ENCODE data around the gene PDSS2. TPM values are rescaled to one million over a fixed set of nuclear protein-coding genes. Genes with fewer than 3 reads are reported as not detected.

The PDSS2 gene
- total and polyA plus RNA-seq, 4 donors, result 10.5 to 20.9 (median 16.0) TPM

DNA sequence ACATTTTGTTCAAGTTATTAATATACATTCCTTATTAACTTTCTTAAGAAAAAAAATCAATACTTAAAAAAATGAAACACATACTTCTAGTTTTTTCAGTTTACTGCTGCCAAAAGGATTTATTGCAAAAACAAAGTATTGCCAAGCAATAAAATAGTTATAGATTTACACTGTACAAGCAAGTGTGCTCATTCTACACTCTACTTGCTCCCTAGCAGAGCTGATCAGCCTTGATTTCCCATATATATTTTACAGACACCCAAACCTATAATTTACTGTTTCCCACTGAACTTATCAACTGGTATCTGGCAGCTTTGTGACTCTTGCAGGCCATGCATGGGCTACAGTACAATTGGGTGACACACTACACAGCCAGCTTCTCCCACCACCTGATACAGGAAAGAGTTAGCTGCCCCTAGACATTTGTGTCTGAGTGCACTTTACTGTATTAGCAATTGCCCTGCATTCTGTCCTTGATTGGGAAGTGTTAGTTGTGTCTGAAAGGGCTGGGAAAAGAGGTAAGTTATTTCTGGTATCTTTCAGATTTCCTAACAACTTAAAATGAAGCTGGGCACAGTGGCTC, 188.1 kb downstream of the PDSS2 start:
- peaks cover 0 to 2% (median 0%) of the 10 kb centered on the region in 4 donors for H3K36me3 ChIP-seq (ENCODE audit: control insufficient read depth in 4 of 4, insufficient read depth in 3 of 4, low read depth in 1 of 4, low read length in 3 of 4)
- H3K4me1 ChIP-seq (ENCODE audit: control insufficient read depth in 4 of 4, insufficient read depth in 4 of 4, low read length in 3 of 4), result peaks cover 4 to 8% (median 5%) of the 10 kb centered on the region in 4 donors
- no peak overlapping the region for H3K9ac ChIP-seq (ENCODE audit: low read depth in 1 of 2, low read length in 2 of 2)
- H3K4me3 ChIP-seq (ENCODE audit: low read depth in 1 of 3, low read length in 3 of 3), result no peak overlapping the region
- DNase-seq (ENCODE audit: low spot score), result no peak
- no peak for TF ChIP-seq RAD21 (IDR thresholded peaks at IDR 0.05)
- no peak for TF ChIP-seq FOXA1 (IDR thresholded peaks at IDR 0.05)
- TF ChIP-seq HNF4A (conservative IDR thresholded peaks at IDR 0.05), result no peak
- TF ChIP-seq REST (IDR thresholded peaks at IDR 0.05), result no peak
- TF ChIP-seq, protein P1, sequence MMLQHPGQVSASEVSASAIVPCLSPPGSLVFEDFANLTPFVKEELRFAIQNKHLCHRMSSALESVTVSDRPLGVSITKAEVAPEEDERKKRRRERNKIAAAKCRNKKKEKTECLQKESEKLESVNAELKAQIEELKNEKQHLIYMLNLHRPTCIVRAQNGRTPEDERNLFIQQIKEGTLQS (IDR thresholded peaks at IDR 0.05), result no peak
- no peak overlapping the region for H3K27ac ChIP-seq (ENCODE audit: low read depth in 1 of 2, low read length in 2 of 2)
- no peaks in the 10 kb centered on the region for H3K27me3 ChIP-seq (ENCODE audit: control insufficient read depth in 4 of 4, insufficient read depth in 4 of 4, low read length in 3 of 4)
- H3K9me3 ChIP-seq (ENCODE audit: control insufficient read depth in 4 of 4, low read length in 3 of 4), result no peaks in the 10 kb centered on the region

GRCh38 chr6:107267634-107268033, 191.7 kb downstream of the PDSS2 start:
- H3K36me3 ChIP-seq (ENCODE audit: control insufficient read depth in 4 of 4, insufficient read depth in 3 of 4, low read depth in 1 of 4, low read length in 3 of 4), result peaks cover 0 to 2% (median 0%) of the 10 kb centered on the region in 4 donors
- peaks cover 7 to 11% (median 7%) of the 10 kb centered on the region in 4 donors for H3K4me1 ChIP-seq (ENCODE audit: control insufficient read depth in 4 of 4, insufficient read depth in 4 of 4, low read length in 3 of 4)
- no peak overlapping the region for H3K4me3 ChIP-seq (ENCODE audit: low read depth in 1 of 3, low read length in 3 of 3)
- DNase-seq (ENCODE audit: low spot score), result no peak
- TF ChIP-seq GABPA (IDR thresholded peaks at IDR 0.05 in 1 of 2, conservative IDR thresholded peaks at IDR 0.05 in 1 of 2) (no peak), RAD21 (IDR thresholded peaks at IDR 0.05) (no peak), TAF1 (conservative IDR thresholded peaks at IDR 0.05) (no peak), SP1 (IDR thresholded peaks at IDR 0.05) (no peak), EGR1 (IDR thresholded peaks at IDR 0.05; ENCODE audit: low read depth in 2 of 2) (no peak)
- H3K9ac ChIP-seq (ENCODE audit: low read depth in 1 of 2, low read length in 2 of 2), result no peak overlapping the region
- WGBS, result 99% methylated on average over 1 of the region's 1 CpG
- H3K27me3 ChIP-seq (ENCODE audit: control insufficient read depth in 4 of 4, insufficient read depth in 4 of 4, low read length in 3 of 4), result no peaks in the 10 kb centered on the region
- no peak overlapping the region for H3K27ac ChIP-seq (ENCODE audit: low read depth in 1 of 2, low read length in 2 of 2)
- H3K9me3 ChIP-seq (ENCODE audit: control insufficient read depth in 4 of 4, low read length in 3 of 4), result no peaks in the 10 kb centered on the region

DNA sequence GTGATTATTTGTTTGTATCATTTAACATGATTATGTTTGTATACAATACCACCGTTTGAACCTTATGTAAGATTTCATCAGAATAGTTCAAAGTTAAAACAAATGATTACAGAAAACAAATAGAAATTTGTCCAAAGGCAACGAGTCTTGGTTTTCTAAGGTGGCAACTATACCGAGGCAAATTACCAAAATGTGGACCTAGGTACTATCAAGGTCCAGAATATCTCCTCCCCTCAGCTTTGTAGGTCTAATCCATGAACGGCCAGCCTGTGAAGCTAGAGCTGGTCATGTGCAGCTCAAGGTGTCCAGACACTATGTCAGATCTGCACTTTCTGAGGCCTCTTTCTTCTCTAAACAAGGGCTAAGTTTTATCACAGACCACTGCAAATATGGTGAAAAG, 192.4 kb downstream of the PDSS2 start:
- Histone ChIP-seq H3K27me3 (ENCODE audit: control insufficient read depth in 4 of 4, insufficient read depth in 4 of 4, low read length in 3 of 4) (no peaks in the 10 kb centered on the region), H3K36me3 (ENCODE audit: control insufficient read depth in 4 of 4, insufficient read depth in 3 of 4, low read depth in 1 of 4, low read length in 3 of 4) (peaks cover 0 to 2% (median 0%) of the 10 kb centered on the region in 4 donors), H3K9me3 (ENCODE audit: control insufficient read depth in 4 of 4, low read length in 3 of 4) (no peaks in the 10 kb centered on the region), H3K4me1 (ENCODE audit: control insufficient read depth in 4 of 4, insufficient read depth in 4 of 4, low read length in 3 of 4) (peaks cover 7 to 11% (median 7%) of the 10 kb centered on the region in 4 donors), H3K4me3 (ENCODE audit: low read depth in 1 of 3, low read length in 3 of 3) (no peak overlapping the region), H3K27ac (ENCODE audit: low read depth in 1 of 2, low read length in 2 of 2) (no peak overlapping the region), H3K9ac (ENCODE audit: low read depth in 1 of 2, low read length in 2 of 2) (no peak overlapping the region)
- no peak for DNase-seq (ENCODE audit: low spot score)
- TF ChIP-seq YY1 (IDR thresholded peaks at IDR 0.05) (no peak), HNF4A (conservative IDR thresholded peaks at IDR 0.05) (peak in 1 of 2 donors; percentile 29), RXRA (IDR thresholded peaks at IDR 0.05) (no peak)
- 33% methylated on average over 4 of the region's 4 CpGs for WGBS
